Stimulated activated CD4-positive, alpha-beta T cell treated with anti-CD3 and anti-CD28 coated beads, Interleukin-12 subunit alpha, Interleukin-12 subunit beta, amount 100 ng/mL, for 48 hours (primary cell): Measurements from ENCODE around the gene CCDC182.

Experiments used
- DNase-seq, 3 donors: peaks; one replicate each; pipeline ENCODE4 v3.0.0-alpha.2; 2020; ENCODE audit warnings: low read depth in 2 of 3, low spot score in 1 of 3

CCDC182 gene

DNA sequence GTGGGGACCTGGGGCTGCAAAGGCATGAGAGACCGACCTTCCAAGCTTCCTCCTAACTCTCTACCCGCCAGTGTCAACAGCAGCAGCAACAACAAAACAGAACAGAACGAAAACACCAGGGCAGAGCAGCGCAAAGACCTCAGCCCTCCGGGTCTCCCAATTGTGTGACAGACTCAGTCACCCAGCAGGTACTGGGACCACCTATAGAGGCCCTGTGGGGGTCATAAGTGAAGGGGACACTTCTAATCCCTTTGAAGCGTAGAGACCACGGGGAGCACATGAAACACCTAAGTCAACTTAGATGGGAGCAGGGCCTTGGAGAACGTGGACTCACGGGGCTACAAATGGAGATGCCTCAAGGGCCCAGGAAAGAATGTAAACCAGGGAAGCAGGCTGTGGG lies 12.6 kb upstream of the CCDC182 start:
- no peak for DNase-seq

DNA sequence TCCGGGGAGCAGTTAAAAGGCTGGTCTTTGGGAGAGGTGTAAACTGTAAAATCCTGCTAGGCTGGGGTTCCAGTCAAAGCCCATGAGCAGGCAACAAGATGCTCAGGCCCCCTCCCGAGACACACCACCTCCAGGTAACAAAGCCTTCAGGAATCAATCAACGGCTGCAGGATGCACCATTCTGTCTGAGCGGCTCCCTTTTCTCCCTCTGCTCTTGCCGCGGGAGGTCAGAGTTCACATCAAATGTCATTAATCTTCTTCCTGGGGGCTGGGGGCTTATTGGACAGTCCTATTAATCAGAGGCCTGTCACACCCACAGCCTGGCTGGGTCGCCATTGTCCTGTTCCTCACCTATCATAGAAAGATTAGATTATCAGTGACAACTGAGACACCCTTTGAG lies 11.9 kb upstream of the CCDC182 start:
- DNase-seq: no peak

DNA sequence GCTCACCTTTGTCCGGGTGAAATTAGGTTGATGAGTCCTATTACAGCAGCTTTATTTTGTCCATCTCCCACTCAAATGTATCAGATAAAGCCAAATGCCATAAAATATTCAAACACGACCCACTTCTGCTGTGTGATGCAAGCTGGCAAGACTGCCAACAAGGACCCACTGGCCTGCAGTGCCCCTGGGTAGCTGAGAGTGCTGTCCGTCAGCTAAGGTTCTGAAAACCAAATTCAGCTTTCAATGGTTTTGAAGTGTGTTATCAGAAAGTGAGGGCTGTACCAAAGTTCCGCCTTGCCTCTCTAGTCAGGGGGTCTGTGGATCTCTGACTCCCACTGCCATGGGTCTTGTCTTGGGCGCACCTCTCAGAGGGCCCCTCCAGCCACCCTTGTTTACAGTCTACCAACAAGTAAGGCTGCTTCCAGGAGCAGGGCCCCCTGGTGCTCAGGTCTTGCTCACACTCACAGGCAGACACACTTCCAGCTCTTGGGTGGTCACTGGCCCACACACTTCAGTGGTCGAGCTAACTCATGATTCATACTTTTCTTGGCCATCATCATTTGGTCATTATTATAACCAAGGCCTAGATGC lies 10.5 kb upstream of the CCDC182 start:
- no peak for DNase-seq

DNA sequence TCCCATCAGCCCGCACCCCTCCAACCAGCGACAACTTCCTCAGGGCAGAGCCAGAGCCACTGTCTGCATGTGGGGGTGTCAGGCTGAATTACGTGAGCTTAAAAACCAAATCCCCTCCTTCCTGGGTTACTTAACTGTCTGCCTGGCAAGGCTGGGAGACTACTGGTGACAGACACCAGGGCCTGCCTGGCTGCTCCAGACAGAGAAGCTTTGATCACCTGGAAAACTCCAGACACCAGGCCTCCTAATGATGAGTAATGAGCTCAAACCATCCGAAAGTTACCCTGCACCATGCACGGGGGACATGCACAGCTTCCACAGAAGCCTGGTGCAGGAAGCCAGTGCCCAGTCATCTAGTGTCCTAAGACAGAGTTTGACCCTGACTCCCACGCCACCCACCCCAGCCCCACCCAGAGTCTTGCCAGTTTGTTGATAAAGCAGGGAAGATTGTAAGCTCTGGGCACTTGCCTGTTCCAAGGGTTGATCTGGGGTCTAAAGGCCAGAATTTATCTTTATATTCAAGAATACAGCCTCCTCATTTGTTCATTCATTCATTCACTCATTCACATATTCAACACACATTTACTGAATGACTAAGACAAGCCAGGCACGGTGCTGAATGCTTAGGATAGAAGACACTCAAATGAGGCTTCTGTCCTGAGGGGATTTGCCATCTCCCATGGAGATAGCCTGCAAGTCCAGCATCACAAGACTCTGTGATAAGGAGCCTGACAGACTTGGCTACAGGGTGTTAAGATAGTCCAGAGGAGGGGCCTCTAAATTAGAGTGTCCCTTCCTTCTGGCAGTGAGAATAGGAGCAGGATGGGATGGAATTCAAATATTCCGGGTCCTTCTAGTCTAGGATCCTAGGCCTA lies 7.2 kb upstream of the CCDC182 start:
- DNase-seq: no peak

DNA sequence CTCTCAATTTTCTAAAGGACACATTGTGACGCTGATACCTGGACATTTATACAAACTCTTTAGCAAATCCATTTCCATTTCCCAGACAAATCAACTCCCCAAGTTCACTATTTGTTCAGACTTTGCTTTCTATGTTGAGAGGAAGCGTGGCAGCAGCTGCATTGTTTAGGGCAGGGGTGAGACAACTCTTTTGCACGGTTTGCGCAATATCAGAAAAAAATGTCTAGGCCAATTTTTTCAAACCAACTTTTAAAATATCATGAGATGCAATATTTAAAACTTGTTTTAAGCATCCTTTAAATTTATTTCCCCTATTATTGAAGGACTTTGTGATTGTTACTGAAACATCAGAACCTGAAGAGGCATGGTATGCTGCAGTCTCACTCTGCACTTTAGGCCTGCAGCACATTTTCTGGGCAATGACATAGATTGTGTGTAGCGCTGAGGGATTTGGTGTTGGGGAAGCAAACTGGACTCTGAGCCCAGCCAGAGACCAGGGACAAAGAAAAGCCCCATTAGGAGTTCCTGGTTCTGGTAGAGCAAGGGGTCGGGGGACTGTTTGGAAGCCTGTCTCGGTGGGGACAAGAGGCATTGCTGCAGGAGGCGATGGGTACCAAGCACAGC lies 6.4 kb upstream of the CCDC182 start:
- DNase-seq: no peak

DNA sequence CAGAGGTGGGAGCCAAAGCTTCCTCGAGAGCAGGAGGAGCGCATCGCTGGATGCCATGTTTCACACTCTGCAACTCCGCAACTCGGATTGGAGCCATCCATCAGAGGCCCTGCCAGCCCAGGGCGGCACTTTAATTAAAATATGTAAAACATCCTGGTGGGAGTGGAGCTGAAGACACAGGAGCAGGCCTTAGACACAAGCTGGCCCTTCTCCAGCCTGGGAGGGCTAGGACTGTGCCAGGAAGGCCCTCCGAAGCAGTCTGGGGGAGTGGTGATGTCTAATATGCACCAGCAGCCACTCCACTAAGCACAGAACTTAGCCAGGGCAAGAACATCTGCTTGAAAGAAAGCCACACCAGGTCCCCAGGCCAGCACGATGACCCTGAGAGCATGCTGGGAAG lies 5.8 kb upstream of the CCDC182 start:
- no peak for DNase-seq

DNA sequence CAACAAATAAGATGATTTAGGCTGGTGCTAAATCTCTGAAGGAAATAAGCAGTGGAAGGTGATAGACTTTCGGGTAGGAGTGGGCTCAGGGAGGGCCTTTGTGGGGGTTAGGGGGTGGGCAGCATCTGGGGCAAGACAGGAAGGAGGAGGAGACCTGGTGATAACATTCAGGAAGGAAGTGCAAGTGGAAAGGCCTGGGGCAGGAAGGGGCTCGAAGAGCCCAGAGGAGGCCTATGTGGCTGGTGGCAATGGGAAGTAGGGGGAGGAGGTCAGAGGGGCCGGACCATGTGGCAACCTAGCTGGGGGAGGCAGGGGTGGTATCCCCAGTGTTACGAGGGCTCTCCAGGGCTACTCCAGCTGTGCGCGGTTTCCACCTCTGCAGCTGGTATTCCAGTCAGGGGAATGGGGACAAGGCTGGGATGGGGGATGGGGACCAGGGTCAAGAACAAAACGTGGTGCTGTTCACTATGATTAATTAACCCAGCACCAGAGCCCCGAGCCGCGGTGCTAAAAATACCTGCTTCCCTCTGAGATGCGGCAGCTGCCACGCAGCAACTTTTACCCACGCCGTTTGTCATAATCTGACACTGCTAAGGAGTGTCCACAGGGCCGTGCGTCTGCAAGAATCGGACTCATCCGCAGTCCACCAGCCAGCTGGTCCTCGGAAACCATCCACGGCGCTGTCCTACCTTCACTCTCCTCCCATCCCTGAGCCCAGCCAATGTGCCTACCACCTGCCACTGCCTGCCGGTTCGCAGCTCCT lies 5.2 kb upstream of the CCDC182 start:
- DNase-seq: no peak

DNA sequence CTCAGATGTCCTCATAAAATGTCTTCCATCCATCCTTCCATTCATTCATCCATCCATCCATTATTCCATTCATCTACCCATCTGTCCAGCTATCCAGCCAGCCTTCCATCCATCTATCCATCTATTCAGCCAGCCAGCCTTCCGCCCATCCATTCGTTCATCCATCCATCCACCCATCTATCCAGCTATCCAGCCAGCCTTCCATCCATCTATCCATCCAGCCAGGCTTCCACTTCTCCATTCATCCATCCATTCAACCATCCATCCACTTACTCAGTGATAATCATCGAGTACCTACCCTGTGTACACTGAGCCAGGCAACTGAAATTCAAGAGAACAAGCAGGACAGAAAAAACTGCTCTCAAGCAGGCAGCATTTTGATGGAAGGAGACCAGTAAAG lies 4.6 kb upstream of the CCDC182 start:
- DNase-seq: no peak

DNA sequence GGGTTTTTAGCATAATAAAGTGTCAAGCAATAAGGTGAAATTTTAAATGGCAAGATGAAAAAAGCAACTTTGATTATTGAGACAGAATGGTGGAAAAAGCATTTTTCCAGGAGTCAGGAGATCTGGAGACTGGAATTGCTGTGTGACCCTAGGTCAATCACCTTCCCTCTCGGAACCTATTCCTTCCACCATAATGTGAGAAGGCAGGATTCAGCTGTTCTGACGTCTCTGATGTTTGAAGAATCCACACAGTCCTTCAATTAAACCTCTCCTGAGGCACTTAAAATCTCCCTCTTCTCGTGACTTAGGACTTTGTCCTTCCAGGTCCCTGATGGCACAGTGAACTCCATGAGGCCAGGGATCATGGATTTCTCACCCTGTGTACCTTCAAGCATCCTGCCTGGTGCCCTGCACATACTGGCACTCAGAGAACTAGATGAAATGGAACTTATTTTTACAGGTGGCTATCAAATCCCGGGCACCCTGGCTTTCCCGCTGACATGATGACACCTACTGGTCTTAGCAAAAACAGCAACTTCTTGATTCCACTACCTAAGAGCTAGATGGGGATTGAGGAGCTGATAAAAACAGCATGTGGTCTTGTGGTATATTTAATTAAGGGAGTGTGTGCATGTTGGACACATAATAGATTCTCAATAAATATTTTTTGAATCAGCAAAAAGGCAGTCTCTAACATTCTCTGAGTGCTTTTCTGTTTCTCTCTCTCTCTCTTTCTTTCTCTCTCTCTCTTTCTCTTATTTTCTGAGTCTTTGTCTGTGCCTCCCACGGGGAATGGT lies 2.3 kb upstream of the CCDC182 start:
- peak; percentile 9 to 18 (median 11) for DNase-seq

DNA sequence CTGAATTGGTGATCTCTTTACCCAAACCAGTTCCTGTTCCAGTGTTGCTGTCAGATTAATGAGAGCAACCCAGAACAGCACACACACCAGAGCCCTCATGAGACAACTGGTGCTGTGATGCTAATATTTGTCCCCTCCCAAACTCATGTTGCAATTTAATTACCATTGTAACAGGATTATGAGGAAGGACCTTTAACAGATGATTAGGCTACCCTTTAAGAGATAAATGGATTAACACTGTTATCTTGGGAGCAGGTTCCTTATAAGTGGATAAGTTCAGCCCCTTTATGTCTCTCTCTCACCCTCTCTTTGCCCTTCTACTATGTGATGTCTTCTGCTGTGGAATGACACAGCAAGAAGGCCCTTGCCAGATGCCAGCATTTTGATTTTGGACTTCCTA lies 1.1 kb upstream of the CCDC182 start:
- no peak for DNase-seq

DNA sequence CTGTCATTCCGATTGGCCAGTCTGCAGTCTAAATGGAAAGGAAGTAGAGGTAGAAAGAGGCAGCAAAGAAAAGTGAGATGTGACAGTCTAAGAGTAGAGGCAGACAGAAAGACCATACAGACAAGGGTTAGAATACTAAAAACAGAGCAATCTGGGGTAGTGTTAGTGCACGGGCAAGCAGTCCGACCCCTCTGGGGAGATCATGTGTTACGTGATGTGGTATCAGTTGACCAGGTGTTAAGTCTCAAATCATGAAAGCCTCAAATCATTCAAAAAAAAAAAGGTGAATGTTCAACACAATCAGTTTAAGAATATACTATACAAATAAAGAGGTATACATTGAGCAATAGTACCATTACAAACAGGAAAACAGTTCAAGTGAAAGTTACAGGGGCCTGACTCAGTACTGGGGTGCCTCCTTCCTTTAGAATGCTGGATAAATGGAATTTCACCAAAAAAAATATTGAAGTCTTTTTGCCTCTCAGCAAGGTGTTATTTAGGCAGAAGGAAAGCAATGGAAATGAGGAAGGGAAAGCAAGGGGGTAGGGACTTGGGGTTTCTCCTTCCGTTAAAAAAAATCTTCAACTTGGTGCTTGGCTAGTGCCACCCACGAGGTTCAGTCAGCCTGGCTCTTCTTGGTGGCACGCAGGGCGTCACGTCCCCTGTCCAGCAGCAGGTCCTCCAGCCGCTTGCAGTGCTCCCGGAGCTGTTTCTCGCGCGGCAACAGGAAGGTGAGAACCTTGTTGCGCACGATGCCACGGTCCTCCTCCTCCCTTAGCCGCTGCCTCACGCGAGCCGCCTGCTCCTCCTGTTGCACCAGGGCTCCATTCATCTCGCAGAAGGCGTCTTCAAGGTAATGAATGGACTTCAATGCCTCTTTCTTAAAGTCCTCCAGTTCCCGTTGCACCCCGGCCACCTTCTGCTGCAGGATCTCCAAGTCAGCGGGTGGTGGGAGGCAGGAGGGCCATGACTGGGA lies 616 bp downstream of the CCDC182 start:
- no peak for DNase-seq

DNA sequence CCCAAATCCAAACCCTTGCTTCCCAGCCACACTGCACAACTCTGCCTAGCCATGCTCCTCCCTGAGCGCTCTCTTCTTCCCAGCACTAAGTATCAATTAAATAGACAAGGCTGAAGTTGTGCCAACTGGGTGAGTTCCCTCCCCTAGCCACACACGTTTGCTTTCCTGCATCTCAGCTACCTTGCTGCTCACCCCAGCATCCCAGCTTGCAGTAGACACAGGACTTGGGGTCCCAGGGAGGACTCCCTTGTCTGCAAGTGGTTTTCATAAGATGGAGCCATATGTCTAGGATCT lies 4.9 kb downstream of the CCDC182 start:
- no peak for DNase-seq

DNA sequence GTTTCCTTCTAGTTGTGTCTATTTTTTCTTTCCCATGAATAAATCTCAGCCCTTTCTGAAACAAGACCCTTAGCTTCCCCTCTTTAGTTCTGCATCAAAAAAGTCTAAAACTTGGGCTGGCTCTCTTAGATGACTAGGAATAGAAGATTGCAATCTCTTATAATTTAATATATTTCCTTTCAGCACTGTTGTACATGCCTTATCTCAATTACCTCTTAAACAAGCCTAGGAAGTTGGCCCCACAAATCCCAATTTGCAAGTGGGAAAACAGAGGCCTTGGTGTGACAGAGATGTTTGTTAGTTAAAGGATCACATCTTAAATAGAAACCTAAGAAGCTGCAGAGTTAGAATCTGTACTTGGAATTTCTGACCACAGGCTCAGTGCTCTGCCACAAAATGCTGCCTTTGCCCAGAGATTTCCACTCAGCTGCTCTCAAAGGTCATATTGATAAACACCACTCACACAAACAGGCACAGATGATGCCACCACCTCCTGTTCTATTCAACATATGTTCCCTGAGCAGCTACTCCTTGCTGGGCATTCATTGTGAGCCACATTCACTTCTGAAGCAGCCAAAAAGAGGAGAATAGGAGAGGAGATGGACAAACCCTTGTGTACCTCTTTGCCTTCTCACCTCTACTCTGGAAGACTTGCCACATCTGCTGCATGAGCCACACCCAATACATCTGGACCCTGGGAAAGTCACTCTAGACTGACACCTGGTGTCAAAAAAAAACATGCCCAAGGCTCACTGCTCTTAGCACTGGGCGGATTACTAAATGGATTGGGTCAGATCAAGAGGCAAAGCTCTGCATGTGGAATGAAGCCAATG lies 5.5 kb downstream of the CCDC182 start:
- DNase-seq: no peak

DNA sequence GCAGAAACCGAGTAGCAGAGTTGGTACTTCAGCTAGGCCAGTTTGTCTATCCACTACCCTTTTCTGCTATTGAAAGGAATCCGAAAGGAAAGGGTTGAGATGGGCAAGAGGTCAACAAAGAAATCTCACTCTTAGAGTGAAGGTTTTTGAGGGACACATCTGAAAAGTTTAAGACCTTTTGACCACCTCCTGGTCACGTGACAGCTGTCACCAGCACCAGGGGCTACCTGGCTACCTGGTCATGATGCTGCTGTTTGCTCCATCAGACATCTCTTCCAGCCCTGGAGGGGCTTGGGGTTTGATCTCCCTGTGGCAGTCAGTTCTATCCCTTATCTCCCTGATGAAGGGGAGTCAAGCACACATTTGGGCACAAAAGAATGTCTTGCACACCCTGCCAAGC lies 7.6 kb downstream of the CCDC182 start:
- DNase-seq: no peak

DNA sequence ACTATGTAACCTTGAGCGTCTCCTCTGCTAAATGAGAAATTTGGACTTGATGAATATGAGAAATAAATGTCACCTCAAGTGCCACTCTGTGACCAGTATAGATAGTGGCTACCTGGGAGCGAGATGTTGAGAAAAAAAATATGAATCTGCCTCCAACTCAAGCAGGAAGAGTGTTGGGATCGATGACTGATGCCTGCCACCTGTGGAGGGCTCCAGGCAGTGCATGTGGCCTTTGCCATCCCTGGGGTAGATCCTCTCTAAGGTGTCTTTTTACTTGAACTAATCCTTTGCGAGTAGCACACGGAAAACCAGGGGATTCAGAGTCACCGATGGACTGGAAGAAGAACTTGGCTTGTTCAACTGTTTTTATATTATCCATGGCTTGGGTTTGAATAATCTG lies 9.4 kb downstream of the CCDC182 start:
- DNase-seq: no peak

DNA sequence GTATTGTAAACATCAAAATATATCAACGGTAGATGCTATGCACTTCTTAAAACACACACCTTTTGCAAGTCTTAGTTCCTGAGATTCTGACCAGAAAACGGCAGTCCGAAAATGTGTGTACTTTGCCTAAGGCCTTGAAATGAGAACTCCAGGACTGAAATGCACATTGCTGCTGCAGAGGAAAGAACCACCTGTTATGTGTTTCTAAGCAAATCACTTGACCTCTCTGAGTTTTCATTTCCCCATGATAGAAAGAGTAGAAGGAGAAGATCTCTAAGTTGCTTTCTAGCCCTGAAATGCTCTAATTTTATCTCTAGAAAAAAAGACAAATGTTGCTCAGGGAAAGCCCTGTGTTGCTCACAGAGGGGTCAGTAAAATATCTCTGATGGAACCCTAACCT lies 9.9 kb downstream of the CCDC182 start:
- DNase-seq: no peak

DNA sequence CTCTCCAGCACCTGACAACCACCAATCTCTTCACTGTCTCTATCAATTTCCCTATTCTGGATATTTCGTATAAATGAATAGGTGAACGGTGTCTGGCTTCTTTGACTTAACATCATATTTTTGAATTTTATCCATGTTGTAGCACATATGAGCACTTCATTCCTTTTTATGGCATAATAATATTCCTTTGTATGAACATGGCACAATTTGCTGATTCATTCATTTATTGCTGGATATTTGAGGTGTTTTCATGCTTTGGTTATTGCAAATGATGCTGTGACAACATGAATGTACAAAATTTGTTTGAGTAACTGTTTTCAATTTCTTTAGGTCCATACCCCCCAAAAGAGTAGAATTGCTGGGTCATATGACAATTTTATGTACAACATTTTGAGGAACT lies 12.0 kb downstream of the CCDC182 start:
- DNase-seq: no peak

DNA sequence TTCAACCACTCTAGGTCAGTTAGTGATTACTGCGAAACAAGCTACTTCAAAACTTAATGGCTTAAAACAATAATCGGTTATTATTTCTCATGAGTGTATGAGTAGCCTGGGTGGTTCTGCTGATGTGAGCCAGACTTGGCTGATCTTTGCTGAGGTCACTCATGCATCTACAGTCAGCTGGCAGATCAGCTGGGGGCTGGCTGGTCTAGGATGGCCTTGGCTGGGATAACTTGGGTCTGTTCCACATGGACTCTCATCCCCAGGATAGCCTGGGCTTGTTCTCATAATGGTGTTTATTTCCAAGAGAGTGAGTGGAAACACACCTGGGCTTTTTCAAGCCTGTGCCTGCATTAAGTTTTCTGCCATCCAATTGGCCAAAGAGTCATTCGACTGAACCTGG lies 13.0 kb downstream of the CCDC182 start:
- DNase-seq: no peak
